Measurements from ENCODE around the gene TSPAN9.

Gene TSPAN9

DNA sequence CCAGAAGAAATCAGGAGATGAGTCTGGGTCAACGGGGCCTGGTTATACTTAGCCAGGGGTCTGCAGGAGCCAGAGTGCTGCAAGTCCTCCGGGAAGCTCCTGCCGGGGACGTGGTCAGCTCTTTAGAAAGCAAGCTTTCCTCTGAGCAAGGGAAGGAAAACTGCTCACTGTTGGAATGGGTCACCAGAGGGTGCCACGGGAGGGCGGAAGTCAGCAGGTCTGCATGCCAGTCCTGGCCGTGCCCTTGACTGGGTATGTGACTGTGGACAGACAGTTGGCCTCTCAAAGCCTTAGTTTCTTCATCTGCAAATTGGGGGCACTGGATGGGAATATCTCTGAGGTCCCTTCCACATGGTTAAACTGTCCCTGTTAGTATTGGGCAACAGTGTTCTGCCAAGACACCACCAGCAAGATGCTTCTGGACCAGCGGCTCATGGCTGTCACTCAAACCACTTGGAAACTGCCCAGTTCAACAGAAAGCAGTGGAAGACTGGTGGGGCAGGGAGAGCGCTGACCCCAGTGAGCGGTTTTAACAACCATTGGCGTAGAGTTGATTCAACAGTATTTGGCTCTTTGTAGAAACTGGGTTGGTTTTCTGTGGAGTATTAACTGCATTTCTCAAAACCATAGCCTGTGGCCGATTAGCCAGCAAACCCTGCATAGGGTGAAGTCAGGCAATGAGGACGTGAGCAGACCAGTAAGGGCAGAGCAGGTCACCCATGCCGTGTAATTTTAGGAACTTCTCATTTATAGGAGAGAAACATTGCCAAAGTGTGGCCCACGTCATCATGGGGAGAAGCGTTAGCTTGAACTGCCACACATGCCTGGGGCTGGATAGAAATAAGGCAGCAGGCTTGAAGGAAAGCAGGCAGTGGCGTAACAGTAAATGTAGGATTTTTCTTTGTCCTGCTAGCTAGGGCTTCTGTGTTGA lies 249.9 kb downstream of the TSPAN9 start:
- DNase-seq = no peak

DNA sequence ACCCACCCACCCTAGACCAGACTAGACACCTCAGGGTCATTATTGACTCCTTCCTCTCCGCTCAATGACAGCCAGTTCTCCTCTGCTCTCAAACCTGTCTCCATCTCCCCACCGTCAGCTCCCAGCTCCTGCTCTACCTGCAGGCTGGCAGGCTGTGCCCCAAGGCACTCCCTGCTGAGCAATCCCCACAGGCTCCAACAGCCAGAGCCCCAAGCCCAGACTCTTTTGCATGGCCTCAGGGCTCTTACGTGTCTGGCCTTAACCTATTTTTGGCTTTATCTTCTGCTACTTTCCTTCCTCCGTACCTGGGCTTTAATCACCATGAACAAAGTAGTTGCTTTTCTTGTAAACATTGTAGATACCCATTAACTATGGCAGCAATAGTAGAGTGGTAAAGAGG lies 250.9 kb downstream of the TSPAN9 start:
- no peak for DNase-seq

DNA sequence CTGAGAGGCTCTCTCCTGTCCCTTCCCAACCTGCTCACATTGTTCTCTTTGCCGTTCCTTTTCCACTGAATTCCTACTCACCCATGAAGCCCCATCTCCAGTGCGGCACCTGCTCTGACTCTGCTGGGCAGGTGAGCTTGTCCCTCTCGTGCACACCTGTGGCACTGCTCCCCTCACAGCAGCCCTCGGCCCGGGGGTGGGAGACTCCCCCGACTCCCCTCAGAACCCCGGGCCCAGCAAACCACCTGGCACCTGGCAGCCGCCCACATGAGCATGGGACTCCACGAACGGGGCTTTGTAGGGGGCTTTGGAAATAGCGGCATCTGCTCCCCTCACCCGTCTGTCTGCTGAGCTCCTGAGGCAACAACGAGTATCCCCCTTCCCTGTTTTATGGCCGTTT lies 251.4 kb downstream of the TSPAN9 start:
- DNase-seq = no peak

DNA sequence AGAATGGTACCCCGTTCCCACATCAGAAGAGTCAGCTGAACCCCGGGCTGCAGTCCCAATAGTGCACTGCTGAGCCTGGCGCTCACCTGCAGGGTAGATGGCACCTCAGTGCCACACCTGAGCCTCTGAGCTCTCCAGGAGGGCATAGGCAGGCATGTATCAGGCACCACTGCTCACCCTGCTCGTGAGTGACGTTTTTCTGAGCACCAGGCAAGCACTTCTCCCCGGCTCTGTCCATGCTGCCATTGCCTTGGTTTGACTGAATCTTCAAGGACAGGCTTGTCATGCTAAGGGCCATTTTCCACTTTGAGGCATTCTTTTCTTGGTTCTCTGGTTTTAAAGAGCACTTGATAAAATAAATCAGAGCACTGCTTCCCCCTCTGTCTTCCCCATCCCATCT lies 252.2 kb downstream of the TSPAN9 start:
- DNase-seq = no peak

DNA sequence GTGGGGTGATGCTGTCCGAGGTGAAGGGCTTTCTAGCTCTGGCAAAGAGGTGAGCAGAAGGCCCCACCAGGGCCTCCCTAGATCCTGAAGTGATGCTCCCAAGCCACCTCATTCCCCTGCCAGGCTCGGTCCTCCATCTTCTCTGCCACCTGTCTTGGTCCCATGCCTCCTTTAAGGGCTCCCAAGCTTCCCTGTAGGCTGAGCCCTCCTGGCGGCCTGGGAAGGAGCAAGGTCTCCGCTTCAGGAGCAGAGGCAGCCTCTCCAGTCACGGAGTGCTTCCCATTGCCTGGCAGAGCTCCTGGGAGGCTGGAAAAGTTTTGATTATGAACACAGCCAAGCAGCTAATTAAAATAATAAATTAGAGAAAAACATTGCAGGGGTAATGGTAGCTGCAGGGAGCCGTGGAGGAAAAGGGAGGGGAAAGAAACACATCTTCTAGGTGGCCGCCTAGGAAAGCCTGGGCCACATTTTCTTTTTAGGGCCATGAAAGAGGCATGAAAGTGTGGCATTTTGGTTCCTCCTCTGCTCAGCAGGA lies 253.9 kb downstream of the TSPAN9 start:
- DNase-seq = no peak

DNA sequence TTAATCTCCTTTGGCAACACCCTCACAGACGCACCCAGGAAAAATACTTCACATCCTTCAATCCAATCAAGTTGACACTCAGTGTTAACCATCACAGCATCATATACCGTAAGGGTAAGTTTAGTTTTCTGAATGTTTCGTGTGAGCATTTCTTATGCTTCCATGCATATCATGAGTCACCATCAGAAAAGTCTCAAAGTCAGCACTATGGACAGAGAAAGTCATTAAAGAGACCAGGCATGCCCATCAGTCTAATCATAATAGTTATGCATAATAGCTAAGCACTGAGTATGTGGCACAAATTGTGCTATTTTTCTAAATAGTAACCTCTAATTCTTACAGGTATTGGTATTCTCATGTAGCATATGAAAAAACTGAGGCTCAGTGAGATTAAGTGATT lies 255.0 kb downstream of the TSPAN9 start:
- DNase-seq = no peak

DNA sequence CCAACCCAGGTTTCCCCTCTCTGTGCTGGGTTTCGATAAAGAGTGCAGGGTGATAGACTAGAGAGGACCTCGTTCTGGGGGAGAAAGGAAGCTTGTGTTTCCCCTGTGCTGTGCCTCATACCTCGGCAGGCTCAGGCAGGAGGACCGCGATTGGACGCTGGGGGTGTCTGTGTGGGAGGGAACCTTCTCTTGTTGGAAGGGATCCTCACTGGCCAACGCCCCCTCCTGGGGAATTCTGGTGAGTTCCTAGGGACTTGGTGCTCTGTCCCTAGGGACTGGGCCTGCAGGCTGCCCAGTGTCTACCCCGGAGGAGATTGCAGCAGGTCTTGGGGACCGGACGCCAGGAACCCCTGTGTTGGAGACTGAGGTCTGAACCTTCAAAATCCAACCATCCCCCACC lies 256.4 kb downstream of the TSPAN9 start:
- no peak for DNase-seq

DNA sequence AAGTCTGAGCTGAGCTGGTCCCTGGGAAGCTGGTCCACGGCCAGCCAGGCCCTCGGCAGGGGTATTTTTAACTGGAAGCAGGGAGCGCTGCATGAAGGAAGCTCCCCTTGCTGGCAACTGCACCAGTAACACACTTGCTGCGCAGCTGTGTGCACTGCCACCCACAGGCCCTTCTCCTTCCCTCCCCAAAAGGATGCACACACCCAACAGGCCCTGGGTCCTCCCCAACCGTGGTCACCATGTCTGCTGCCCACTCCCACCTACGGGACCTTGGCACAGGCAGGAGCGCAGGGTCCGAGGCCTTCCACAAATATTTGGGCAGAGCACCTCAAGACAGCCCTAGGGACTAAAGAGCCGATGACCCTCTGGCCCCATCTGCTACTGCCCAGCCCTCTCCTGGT lies 256.8 kb downstream of the TSPAN9 start:
- no peak for DNase-seq

DNA sequence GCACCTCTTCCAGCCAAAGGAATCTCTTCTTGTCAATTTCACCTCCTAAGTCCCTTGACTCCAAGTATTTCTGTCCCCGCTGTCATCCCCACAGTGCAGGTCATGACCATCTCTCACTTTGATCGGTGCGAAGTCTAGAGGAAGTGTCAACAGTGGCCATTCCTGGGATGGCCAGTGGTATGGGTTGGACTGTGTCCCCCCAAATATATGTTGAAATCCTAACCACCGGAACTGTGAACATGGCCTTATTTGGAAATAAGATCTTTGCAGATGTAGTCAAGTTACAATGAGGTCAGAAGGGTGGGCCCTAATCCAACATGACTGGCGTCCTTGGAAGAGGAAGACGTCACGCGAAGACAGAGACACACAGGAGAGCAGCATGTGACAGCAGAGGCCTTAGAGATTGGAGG lies 257.9 kb downstream of the TSPAN9 start:
- DNase-seq = no peak
